ENCODE results near the gene VDAC1.
"Not testable (repeated sequence)": the region's sequence is repeated elsewhere in the genome, so short reads cannot be mapped to it uniquely, and the experiment has no call there.

The VDAC1 gene

GRCh38 chr5:133995341-133995740, 9.4 kb downstream of the VDAC1 start:
- DNase-seq (ENCODE audit: low read depth, low spot score): no peak

GRCh38 chr5:133994990-133995333, 9.8 kb downstream of the VDAC1 start:
- DNase-seq (ENCODE audit: low read depth, low spot score): no peak

GRCh38 chr5:133994297-133994989, 10.3 kb downstream of the VDAC1 start:
- DNase-seq (ENCODE audit: low read depth, low spot score): no peak

DNA sequence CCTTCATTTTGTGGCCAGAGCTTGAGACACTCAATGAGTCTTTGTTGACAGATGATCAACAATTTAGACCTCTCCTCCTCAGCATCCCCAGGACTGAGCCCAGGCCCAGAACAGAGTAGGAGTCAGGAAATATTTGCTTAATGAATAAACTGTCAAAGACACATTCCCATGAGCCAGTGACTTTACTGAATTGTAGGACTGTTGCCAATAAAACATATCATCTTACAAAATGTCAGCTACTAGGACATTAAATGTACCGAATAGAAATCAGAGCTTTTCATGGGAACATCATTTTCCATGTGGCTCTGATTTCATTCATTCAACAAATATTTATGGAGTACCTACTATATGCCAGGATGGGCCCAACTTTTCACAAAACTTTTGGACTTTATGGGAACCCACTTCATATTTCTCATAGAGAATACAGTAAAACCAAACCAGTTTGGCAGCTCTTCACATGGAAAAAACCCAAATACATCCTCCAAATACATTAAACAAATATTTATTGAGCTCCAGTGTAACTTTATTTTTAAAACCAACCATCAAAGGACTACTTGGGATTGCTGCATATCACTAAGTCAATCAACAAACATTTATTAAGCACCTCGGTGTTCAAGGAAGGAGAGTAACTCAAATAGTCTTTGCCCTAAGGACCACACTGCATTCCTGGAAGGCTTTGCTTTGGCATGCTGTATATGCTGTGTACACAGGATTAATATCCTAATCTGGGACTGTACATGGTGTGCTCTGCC, 11.4 kb downstream of the VDAC1 start:
- no peak for DNase-seq (ENCODE audit: low read depth, low spot score)

GRCh38 chr5:133992429-133993155, 12.2 kb downstream of the VDAC1 start:
- DNase-seq (ENCODE audit: low read depth, low spot score): no peak

- DNase-seq (ENCODE audit: low read depth, low spot score): no peak
Measured at GRCh38 chr5:133991171-133991910, 13.4 kb downstream of the VDAC1 start.

GRCh38 chr5:133990396-133990795, 14.4 kb downstream of the VDAC1 start:
- no peak for DNase-seq (ENCODE audit: low read depth, low spot score)

DNA sequence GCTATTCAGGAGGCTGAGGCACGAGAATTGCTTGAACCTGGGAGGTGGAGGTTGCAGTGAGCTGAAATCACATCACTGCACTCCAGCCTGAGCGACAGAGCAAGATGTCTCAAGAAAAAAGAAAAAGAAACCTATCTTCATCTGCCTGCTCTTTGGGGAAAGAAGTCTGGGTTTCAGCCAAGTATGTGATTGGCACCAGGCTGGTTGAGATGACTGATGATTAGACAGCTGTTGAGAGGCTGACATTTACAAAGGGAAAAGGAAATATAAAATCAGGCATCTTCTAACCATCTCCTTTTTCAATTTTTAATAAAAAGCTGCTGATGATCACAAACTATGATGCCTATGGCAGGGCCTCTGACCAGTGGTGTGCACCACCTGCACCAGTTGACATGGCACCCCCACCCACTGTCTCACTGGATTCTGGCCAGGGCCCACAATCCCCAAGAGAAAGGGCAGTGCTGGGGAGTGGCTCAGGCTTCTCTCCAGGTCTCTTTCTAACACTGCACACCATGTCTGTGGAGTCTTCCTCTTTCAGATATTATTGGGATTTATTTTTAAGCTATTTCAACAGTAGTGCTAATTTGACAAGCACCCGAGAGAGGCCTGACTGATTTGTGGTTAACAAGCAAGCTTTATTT, 19.1 kb downstream of the VDAC1 start:
- no peak for DNase-seq (ENCODE audit: low read depth, low spot score)

GRCh38 chr5:133983674-133984073, 21.1 kb downstream of the VDAC1 start:
- DNase-seq (ENCODE audit: low read depth, low spot score): no peak

GRCh38 chr5:133981714-133982113, 23.1 kb downstream of the VDAC1 start:
- no peak for DNase-seq (ENCODE audit: low read depth, low spot score)

- DNase-seq (ENCODE audit: low read depth, low spot score): no peak
Measured at GRCh38 chr5:133980652-133981051, 24.1 kb downstream of the VDAC1 start.

DNA sequence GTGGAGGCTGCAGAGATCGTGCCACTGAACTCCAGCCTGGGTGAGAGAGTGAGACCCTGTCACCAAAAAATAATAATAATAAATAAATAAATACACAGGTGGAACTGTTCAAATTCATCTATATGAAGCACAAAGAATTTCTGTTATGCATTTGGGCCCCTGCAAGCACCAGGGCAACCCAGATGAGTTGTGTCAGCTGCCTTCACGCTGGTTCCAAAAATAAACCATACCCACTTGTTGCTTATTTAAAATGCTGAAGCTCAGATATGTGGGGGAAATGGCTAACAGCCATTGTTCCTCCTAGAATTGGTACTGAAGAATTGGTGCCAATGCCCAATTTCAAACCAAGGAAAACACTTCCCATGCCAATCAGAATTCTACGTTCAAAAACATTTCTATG, 25.8 kb downstream of the VDAC1 start:
- DNase-seq (ENCODE audit: low read depth, low spot score): no peak

GRCh38 chr5:133977858-133978257, 26.9 kb downstream of the VDAC1 start:
- DNase-seq (ENCODE audit: low read depth, low spot score): no peak

DNA sequence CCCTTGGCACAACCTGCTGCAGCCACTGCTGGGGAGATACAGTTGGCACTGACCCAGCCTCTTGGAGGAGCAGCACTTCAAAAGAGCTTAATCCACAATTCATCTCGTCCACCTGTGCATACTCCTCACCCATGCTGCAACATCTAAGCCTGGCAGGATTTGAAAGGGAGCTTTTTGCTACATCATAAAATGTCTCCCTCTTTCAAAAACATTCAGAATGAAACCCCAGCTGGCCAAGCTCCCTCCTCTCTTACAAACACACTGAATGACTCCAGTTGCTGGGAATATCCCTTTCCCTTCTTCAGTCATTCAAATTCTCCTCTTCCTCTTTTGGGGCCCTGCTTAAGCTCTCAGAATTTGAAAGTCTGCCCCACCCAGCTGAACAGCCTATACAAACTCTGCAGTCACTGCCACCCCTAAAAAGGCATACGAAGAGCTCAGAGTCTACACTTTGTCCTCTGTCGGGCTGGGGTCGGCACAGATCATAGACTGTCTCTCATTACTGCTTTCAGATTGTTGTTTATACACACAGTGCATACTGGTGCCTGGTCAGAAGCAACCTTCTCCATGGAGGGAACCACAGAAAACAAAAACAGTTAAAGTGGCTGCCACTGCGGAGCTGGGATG, 27.5 kb downstream of the VDAC1 start:
- DNase-seq (ENCODE audit: low read depth, low spot score): no peak

GRCh38 chr5:133975546-133975945, 29.2 kb downstream of the VDAC1 start:
- not testable (repeated sequence) for DNase-seq (ENCODE audit: low read depth, low spot score)

DNA sequence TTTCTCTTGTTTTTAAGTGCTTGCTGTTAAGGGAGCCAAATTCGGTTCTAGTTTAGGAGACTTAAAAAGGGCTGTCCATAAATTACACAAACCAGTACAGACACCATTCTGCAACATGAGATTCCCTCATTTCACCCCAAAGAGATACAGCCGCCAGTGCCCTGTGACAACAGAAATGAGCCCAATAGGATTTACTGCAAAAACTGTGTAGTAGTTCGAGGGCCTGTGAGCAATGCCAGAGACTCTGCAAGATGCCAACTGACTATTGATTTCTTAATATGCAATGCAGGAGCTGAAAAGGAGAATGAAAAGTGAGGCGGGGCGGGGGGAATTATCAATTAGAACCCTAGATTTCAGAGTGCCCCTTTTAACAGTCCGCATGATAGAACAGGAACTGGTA, 30.6 kb downstream of the VDAC1 start:
- DNase-seq (ENCODE audit: low read depth, low spot score): no peak

DNA sequence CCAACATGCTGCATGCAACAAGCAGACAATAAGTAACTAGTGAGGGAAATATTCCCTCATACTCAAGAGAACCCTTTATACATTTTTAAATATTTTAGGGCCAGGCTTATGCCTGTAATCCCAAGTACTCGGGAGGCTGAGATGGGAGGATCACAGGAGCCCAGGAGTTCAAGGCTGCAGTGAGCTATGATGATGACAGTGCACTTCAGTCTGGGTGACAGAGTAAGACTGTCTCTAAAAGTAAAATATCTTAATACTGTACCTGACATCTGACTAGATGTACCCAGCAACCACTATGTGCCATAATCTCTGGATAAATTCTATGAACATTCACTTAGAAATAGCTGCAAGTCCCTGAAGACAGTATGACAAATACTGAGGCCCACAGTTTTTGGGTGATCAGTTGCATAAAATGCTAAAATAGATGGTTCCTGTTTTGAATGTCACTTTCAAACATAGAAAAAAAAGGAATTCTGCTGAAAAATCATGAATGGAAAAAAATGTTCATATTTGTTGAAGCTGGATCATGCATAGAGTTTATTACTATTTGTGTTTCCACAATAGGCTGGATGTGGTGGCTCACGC, 34.4 kb downstream of the VDAC1 start:
- DNase-seq (ENCODE audit: low read depth, low spot score): no peak

- DNase-seq (ENCODE audit: low read depth, low spot score): no peak
Measured at GRCh38 chr5:133969654-133970324, 35.0 kb downstream of the VDAC1 start.

GRCh38 chr5:133968204-133968980, 36.4 kb downstream of the VDAC1 start, which contains the start of gene C5orf15:
Gene C5orf15, minus strand, starts transcription at chr5:133968625. Its CDS starts 41 bp downstream, at chr5:133968584.
- peak; percentile 80 for DNase-seq (ENCODE audit: low read depth, low spot score)

Measured in activated naive CD8-positive, alpha-beta T cell treated with anti-CD3 and anti-CD28 coated beads, Interleukin-2, amount 50 U/mL, for 16 hours (primary cell).